Upper lobe of right lung (tissue), 1 donor: ENCODE measurements around the gene PTPRZ1. TPM values are rescaled to one million over a fixed set of nuclear protein-coding genes. Genes with fewer than 3 reads are reported as not detected.

ENCODE experiments used
- ATAC-seq: fragments of 200-7000 bp; cut with Tn5 transposase; one replicate; pipeline ENCODE4 v1.9.1; 2020; ENCODE audit warnings: mild to moderate bottlenecking, moderate library complexity
- DNase-seq: peaks from one replicate; pipeline ENCODE4 v3.0.0-alpha.2; 2020
- H3K27ac ChIP-seq: fragments of 200-600 bp; one replicate; pipeline ENCODE4 v1.8.0; 2022
- H3K27me3 ChIP-seq: fragments of 200-600 bp; one replicate; pipeline ENCODE4 v1.8.0; 2022; ENCODE audit warnings: mild to moderate bottlenecking
- H3K36me3 ChIP-seq: fragments of 200-600 bp; one replicate; pipeline ENCODE4 v1.8.0; 2022
- H3K4me1 ChIP-seq: fragments of 200-600 bp; one replicate; pipeline ENCODE4 v1.8.0; 2022
- H3K4me3 ChIP-seq: fragments of 200-600 bp; one replicate; pipeline ENCODE4 v1.8.0; 2022; ENCODE audit warnings: mild to moderate bottlenecking
- H3K9me3 ChIP-seq: fragments of 200-600 bp; one replicate; pipeline ENCODE4 v1.8.0; 2022
- intact Hi-C: fragments of 100-400 bp; cut with DNase I; formaldehyde crosslinking; loops from one replicate; pipeline ENCODE4 v1.11.0; 2022
- total RNA-seq: library from RNA; stranded (reverse); fragmentation: NEBNext Ultra II Directional; extraction: Animal tissue kit (Norgen Biotek cat#: 25700); gene quantifications from one replicate; pipeline ENCODE4 v1.2.1, GENCODE V29; 2021
- TF ChIP-seq, protein P1 (sequence below): fragments of 200-600 bp; IDR thresholded peaks from one replicate; pipeline ENCODE4 v1.8.0; 2022; ENCODE audit warnings: antibody characterized with exemption
- donor health status: DM: no; HTN: yes; CAD: no; lungs with severe emphysema.

Gene PTPRZ1
- total RNA-seq, 1 donor from 2014 or later: 3.6 TPM

- intact Hi-C loops: no loop called here
- no peak for ATAC-seq
Measured at GRCh38 chr7:121966935-121967332, 94.0 kb downstream of the PTPRZ1 start.

DNA sequence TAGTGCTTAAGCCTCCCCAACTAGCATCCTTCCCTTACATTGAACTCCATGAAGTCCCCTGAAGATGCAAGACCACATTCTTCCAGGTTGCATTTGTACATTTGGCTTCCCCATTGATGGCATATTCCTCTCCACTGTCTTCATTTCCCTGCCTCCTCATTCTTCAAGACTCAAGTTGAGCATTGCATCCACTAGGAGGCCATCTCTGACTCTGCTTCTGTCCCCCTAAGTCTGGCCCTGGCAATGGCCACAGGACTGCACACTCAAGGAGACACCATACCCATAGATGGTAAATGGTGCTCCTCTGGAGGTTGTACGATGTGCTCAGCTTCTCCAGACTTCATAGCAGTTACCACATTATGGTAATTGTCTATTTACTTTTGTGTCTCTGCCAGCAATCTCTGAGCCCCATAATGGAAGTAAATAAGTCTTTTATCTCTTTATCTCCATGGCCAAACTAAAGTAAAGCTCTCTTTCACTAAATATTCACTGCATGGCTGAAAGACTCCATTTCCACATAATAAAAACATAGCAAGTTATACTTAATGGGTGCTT, 112.6 kb downstream of the PTPRZ1 start:
- H3K27ac ChIP-seq: no peak overlapping the region
- no peaks in the 10 kb centered on the region for H3K9me3 ChIP-seq
- no peak overlapping the region for H3K4me3 ChIP-seq
- no peaks in the 10 kb centered on the region for H3K36me3 ChIP-seq
- no peak for ATAC-seq
- no peak for DNase-seq
- no peaks in the 10 kb centered on the region for H3K4me1 ChIP-seq
- TF ChIP-seq, protein P1, sequence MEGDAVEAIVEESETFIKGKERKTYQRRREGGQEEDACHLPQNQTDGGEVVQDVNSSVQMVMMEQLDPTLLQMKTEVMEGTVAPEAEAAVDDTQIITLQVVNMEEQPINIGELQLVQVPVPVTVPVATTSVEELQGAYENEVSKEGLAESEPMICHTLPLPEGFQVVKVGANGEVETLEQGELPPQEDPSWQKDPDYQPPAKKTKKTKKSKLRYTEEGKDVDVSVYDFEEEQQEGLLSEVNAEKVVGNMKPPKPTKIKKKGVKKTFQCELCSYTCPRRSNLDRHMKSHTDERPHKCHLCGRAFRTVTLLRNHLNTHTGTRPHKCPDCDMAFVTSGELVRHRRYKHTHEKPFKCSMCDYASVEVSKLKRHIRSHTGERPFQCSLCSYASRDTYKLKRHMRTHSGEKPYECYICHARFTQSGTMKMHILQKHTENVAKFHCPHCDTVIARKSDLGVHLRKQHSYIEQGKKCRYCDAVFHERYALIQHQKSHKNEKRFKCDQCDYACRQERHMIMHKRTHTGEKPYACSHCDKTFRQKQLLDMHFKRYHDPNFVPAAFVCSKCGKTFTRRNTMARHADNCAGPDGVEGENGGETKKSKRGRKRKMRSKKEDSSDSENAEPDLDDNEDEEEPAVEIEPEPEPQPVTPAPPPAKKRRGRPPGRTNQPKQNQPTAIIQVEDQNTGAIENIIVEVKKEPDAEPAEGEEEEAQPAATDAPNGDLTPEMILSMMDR: no peak
- H3K27me3 ChIP-seq: no peaks in the 10 kb centered on the region
- intact Hi-C loops: no loop called here

More at GRCh38 chr7:121966935-121967332, 94.0 kb downstream of the PTPRZ1 start:
- H3K4me3 ChIP-seq: no peak overlapping the region
- H3K27me3 ChIP-seq: no peaks in the 10 kb centered on the region
- TF ChIP-seq, protein P1: no peak
- H3K9me3 ChIP-seq: no peaks in the 10 kb centered on the region
- no peaks in the 10 kb centered on the region for H3K36me3 ChIP-seq
- H3K4me1 ChIP-seq: no peaks in the 10 kb centered on the region
- no peak for DNase-seq
- no peak overlapping the region for H3K27ac ChIP-seq

DNA sequence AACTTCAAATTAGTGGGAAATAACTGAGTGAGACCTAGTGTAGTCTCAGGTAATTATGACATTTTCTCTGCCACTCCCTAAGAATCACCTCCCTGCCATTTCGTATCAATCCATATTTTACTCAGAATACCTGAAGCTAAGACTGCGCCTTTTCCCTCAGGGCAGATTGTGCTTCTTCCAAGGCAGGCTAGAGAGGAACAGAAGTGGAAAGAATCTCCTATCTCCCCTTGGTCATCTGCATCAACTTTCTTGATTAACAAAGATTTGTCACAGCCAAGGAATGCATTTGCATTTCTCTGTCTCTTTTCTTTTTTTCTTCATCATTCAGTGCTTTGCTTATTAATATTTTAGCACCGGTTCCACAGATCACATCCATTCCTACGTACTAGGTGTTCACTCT, 119.1 kb downstream of the PTPRZ1 start:
- H3K9me3 ChIP-seq: no peaks in the 10 kb centered on the region
- no peak overlapping the region for H3K4me3 ChIP-seq
- DNase-seq: no peak
- H3K27me3 ChIP-seq: no peaks in the 10 kb centered on the region
- no peaks in the 10 kb centered on the region for H3K4me1 ChIP-seq
- intact Hi-C loops: no loop called here
- no peaks in the 10 kb centered on the region for H3K36me3 ChIP-seq
- TF ChIP-seq, protein P1: no peak
- ATAC-seq: no peak
- H3K27ac ChIP-seq: no peak overlapping the region

- no peak for DNase-seq
- no peaks in the 10 kb centered on the region for H3K4me1 ChIP-seq
- no peak overlapping the region for H3K27ac ChIP-seq
- no peaks in the 10 kb centered on the region for H3K27me3 ChIP-seq
- TF ChIP-seq, protein P1: peak; percentile 63
- H3K4me3 ChIP-seq: no peak overlapping the region
- no peaks in the 10 kb centered on the region for H3K9me3 ChIP-seq
- ATAC-seq: peak; percentile 86
- intact Hi-C loops: no loop called here
- H3K36me3 ChIP-seq: no peaks in the 10 kb centered on the region
Measured at GRCh38 chr7:121994625-121995410, 121.9 kb downstream of the PTPRZ1 start.

DNA sequence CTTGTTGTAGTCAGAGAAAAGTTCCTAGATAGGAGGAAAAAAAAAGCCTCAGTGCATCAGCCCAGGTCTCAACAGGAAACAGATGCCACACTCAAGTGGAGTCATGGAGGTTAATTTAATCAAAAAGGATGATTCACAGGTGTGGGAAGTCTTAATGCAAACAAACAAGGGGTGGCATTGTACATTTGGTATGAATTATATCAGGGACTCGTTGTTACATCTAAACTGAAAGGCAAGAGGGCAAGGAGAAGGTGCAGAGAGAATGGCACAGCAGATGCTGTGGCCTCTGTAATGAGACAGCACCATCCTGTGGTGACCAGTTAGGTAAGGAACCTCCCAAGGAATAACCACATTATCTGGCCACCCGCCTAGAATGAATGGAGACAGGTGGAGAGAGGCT, 133.7 kb downstream of the PTPRZ1 start:
- intact Hi-C loops: no loop called here

More for the DNA sequence above, 133.7 kb downstream of the PTPRZ1 start:
- H3K9me3 ChIP-seq: no peaks in the 10 kb centered on the region
- ATAC-seq (no peak), DNase-seq (no peak)
- H3K4me1 ChIP-seq: no peaks in the 10 kb centered on the region
- TF ChIP-seq, protein P1: no peak
- no peak overlapping the region for H3K27ac ChIP-seq
- H3K36me3 ChIP-seq: no peaks in the 10 kb centered on the region
- H3K27me3 ChIP-seq: no peaks in the 10 kb centered on the region
- H3K4me3 ChIP-seq: no peak overlapping the region
